ENCODE results near the gene PRKCH.
"Not testable (repeated sequence)": the region's sequence is repeated elsewhere in the genome, so short reads cannot be mapped to it uniquely, and the experiment has no call there.

The PRKCH gene

DNA sequence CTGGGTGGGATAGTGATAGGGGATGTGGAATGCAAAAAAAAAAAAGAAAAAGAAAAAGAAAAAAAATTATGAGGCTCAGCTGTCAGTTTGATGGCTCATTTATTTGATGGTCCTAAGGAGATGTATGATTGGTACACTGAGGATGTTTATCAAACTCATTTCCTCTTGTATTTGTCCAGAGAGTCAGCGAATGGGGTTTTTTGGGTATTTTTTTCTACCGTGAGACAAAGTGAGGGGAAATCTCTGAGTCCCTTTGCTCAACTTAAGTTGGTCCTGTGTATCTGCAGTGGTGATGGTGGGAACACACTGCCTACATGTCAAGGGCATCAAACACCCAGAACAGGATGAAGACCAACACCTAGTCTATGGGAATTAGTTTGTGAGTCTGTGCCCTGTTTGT lies 197.0 kb downstream of the PRKCH start:
- no peak for DNase-seq

- no peak for DNase-seq
These were observed 197.7 kb downstream of the PRKCH start for GRCh38 chr14:61519106-61519505.

DNA sequence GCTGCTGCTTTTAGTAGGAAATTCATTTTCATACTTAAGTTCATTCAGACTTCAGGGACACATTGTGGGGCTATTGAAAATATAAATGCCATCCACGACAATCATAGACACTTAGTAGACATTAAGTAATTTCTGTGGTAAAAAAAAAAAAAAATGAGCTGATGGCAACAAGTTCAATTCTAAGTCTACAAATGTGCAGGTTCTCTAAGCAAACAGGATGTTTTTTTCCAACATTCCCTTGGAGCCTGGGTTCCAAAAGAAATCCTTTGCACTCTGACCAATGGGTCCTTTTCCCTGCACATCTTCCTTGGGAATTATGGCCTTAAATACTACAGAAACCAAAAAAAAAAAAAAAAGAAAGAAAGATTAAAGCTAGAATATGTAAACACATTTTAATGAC lies 198.4 kb downstream of the PRKCH start:
- no peak for DNase-seq

GRCh38 chr14:61520576-61520975 lies 199.2 kb downstream of the PRKCH start:
- DNase-seq: no peak

GRCh38 chr14:61521773-61522172 lies 200.4 kb downstream of the PRKCH start:
- DNase-seq: no peak

DNA sequence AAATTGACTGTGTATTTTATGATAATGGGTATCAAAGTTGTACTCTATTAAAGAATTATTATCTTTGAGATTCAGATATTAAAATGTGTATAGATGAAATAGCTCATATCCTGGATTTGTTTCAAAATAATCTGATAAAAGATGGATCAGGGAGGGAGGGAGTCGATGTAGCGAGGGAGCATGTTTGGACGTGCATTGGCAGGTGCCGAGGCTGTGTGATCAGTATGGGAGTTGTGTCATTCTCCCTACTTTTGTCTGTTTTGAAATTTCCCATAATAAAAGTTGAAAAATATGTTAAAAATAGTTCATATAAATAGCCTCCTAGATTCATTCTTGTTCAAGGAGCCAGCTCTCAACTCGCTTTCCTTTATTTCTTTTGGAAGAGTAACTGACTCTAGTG lies 202.4 kb downstream of the PRKCH start:
- no peak for DNase-seq

DNA sequence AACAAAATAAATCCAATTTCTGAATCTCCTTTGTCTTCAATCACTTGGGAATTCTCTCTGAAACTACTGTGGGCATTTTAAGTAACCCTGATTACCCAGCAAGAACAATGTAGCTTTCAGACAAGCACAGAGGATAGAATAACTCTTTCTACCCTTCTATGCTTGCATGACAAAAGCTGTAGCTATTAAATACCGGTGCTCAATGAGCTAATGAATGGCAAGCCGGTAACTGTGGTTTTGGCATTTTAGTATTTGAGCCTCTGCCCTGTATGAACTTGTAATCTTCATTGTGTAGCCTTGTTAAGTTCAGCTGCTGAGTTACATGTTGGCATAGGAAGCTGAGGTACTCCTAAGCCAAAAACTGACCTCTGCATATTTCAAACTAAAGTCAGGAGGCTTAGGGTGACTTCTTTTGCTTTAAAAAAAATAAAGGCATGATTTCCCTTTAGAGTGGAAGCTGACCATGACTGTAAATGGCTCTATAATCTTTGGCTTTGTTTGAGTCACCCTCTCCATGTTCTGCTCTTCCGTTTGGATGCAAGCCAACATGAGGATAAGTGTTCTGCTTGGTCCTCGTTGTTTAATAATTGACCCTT lies 202.9 kb downstream of the PRKCH start:
- no peak for DNase-seq

- DNase-seq: no peak
These were observed 203.5 kb downstream of the PRKCH start for GRCh38 chr14:61524936-61525292.

DNA sequence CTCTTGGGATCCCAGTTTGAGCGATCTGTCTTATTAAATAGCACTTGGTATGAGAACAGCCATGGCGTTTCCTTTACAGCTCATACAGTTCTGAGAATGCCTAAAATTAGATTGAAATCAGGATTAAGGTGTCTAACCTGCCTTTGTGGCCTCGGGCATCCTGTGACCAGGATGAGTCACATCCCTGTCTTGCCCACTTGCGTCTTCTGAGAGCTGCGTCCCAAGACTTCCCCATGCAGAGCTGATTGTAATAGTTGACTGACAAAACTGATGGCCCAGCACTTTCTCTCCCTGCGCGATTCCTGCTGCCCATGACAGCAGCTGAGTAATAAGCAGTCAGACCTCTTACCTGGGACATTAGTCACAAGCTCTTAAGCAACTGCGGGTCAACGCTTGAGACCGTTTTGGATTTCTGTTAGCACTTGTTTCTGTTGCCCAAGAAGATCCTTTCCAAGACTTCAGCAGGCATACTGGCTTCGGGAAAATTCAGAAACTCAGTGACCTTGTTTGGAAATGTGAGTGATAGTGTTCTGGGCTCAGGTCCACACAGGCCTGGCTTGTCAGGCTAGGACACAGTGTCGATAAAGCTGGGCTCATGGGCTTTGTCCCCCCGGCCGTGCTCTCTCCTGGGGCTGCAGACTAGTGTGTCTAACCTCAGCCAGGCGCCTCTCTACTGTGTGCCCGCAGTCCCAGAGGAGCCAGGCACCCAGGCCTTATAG lies 204.1 kb downstream of the PRKCH start:
- peak; percentile 68 to 71 for DNase-seq

DNA sequence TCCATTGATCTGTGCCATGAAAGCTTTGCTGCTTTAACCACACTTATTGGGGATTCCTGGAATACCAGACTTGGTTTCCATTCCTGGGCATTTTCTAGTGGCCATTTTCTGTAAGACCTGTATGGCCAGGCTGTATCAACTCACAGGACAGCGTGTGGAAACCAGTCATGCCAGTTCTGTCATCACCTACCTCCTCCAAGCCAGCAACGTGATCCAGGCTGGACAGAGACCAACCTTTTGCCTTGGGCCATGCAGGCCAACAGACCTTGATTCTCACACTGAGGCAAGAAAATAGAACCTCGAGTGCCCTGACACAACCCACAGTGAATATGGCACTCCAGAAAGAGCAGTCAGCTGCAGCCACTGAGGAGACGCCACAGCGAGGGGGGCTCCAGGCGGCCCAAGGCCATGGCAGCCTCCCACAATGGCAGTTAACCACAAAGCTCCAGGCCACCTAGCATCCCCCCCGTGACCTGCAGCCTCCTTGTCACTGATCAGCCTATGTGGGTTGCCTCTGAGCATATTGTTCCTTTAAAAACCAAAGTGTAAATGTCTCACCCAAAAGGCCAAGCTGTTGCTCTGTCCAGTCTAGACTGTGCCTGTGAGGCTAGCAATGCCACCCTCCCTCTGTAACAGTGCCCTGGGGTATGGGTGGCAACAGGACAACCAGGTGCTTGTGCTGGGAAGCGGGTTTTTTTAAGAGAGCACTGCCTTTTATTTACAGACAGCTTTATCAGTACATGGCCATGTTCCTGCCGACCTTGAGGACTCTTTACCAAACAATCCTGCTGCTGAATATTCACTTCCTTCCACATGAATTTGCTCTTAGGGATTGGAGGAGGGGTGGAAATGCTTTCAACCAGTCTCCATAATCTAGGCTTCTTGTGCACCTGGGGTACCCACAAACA lies 205.3 kb downstream of the PRKCH start:
- no peak for DNase-seq

- DNase-seq: no peak
These were observed 206.1 kb downstream of the PRKCH start for GRCh38 chr14:61527325-61528100.

GRCh38 chr14:61528591-61529021 lies 207.2 kb downstream of the PRKCH start:
- DNase-seq: no peak

GRCh38 chr14:61529360-61529759 lies 208.0 kb downstream of the PRKCH start:
- not testable (repeated sequence) for DNase-seq

GRCh38 chr14:61530296-61530695 lies 208.9 kb downstream of the PRKCH start:
- DNase-seq: no peak

GRCh38 chr14:61530896-61531295 lies 209.5 kb downstream of the PRKCH start:
- DNase-seq: no peak

DNA sequence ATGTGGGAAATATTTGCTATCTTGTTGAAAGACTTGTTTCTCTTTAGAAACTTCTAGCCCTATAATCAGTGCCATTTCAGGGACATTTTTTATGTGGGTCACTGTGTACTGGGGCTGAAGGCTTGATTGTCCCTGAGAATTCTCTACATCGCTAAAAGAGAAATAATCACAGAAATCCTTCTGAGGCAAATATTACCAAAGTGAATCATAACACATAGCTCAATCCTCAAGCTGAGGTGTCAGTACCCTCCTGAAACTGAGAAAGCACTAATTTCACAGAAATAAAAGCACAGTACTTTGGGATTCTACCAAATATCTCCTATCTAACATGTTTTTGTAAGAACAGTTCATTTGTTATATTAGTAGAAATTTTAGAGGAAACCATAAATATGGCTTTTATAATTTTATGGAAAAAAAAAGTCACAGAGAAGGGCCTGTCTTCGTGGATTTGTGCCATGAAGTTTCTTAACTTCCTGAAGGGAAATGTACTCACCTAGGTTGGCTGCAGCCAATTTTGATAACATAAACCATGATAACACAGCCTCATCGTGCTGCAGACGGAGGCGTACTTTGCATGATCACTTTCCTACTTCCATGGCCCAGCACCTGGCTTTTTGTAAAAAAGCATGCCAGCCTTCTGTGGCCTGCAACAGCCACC lies 210.2 kb downstream of the PRKCH start:
- DNase-seq: no peak

GRCh38 chr14:61532123-61532505 lies 210.7 kb downstream of the PRKCH start:
- DNase-seq: no peak

DNA sequence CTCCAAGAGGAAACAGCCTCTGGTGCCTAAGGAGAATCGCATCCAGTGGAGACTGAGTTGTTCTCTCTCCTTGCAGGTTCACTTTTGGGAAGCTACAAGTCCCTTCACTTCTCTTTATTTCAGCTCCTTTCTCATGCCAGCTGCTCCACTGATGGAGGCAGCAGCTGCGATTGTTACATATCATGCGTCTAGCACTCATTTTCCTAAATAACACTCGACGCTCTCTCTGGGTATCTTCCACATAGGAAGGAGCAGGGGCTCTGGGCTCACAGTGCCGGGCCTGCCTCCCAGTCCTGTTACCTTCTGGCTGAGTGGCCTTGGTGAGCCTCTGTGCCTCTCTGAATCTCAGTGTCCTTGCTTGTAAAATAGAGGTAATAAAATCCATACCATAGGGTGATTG lies 211.4 kb downstream of the PRKCH start:
- DNase-seq: no peak

DNA sequence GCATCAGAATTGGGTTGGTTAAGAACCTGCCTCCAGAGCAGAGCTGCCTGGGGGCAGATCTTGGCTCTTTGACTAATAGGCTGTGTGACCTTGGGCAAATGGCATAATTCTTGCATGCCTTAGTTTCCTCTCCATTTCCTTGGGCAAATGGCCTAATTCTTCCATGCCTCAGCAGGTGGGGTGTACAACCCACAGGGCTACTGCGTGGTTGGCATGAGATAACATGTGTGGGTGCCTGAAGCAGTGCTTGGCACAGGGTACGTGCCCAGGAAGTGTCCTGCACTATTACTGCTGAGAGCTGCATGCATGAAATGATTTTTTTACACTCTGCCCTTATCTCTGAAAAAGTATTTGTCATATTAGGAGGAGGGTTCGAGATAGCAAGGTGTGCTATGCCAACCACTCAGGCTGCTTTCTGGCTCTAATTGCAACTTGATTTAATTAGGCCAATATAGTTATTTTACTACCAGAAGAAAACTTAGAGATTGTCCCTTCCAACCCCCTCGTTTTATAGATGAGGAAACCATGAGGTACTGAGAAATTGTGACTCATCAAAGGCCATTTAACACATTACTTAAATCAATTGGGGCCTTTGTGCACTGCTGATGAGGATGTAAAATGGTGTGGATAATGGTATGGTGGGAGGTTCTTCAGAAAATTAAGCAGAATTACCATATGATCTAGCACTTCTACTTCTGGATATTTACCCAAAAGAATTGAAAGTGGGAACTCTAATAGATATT lies 212.3 kb downstream of the PRKCH start:
- DNase-seq: peak in 1 of 2 donors; percentile 22

DNA sequence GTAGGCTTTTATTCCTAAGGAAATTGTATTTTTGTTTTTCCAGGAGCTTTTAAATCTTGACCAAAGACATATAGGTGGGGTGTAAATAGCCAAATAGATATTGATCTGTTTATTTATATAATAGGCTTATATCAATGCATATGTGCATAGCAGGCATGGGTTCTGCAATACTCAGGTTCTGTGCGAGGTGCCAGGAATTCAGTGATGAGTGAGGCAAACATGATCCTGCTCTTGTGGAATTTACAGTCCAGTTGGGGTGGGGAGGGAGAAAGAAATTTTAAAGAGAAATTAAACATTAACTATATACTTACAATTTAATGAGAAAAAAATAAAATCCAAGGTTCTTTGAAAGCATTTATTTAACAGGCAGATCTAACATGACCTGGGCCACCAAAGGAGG lies 213.7 kb downstream of the PRKCH start:
- no peak for DNase-seq

- no peak for DNase-seq
These were observed 214.1 kb downstream of the PRKCH start for GRCh38 chr14:61535458-61535857.

Measured in activated CD4-positive, alpha-beta T cell treated with anti-CD3 and anti-CD28 coated beads for 4 hours (primary cell).